Endodermal cell (in vitro differentiated cells): Measurements from ENCODE around the gene HMGXB4. TPM values are rescaled to one million over a fixed set of nuclear protein-coding genes. Genes with fewer than 3 reads are reported as not detected.

Experiments
- DNase-seq: peaks from one replicate; pipeline ENCODE4 v3.0.0-alpha.2; 2017
- H3K27ac ChIP-seq: 2 replicates; pipeline ENCODE4 v1.5.1; 2013; ENCODE audit warnings: mild to moderate bottlenecking, low read depth, low read length, moderate library complexity
- H3K27me3 ChIP-seq: 2 replicates; pipeline ENCODE4 v1.6.1; 2013; ENCODE audit warnings: mild to moderate bottlenecking, low read length, moderate library complexity; ENCODE audit not compliant: insufficient read depth, control insufficient read depth, poor library complexity, severe bottlenecking
- H3K36me3 ChIP-seq: 2 replicates; pipeline ENCODE4 v1.7.0; 2013; ENCODE audit warnings: mild to moderate bottlenecking, low read length, moderate library complexity; ENCODE audit not compliant: control insufficient read depth, insufficient read depth
- H3K4me1 ChIP-seq: one replicate; pipeline ENCODE4 v1.7.0; 2013; ENCODE audit warnings: low read length; ENCODE audit not compliant: control insufficient read depth, insufficient read depth
- H3K4me3 ChIP-seq: 2 replicates; pipeline ENCODE4 v1.5.1; 2013; ENCODE audit warnings: mild to moderate bottlenecking, low read length, moderate library complexity
- H3K9ac ChIP-seq: 2 replicates; pipeline ENCODE4 v1.6.1; 2013; ENCODE audit warnings: mild to moderate bottlenecking, low read length, moderate library complexity; ENCODE audit not compliant: poor library complexity, severe bottlenecking; ENCODE audit errors: extremely low read depth
- H3K9me3 ChIP-seq: 2 replicates; pipeline ENCODE4 v1.6.1; 2013; ENCODE audit warnings: mild to moderate bottlenecking, low read length, moderate library complexity; ENCODE audit not compliant: control insufficient read depth
- H3K27ac Mint-ChIP-seq: 2 replicates; pipeline ENCODE4 v1.8.0; 2020; ENCODE audit warnings: mixed read lengths
- H3K27me3 Mint-ChIP-seq: 2 replicates; pipeline ENCODE4 v1.8.0; 2021; ENCODE audit warnings: mild to moderate bottlenecking, mixed read lengths; ENCODE audit not compliant: insufficient read depth
- H3K36me3 Mint-ChIP-seq: 2 replicates; pipeline ENCODE4 v1.8.0; 2020; ENCODE audit warnings: low read depth, mixed read lengths
- H3K4me1 Mint-ChIP-seq: 2 replicates; pipeline ENCODE4 v1.8.0; 2020; ENCODE audit warnings: mixed read lengths
- H3K4me3 Mint-ChIP-seq: 2 replicates; pipeline ENCODE4 v1.8.0; 2020; ENCODE audit warnings: mild to moderate bottlenecking, moderate library complexity, mixed read lengths
- H3K9me3 Mint-ChIP-seq: 2 replicates; pipeline ENCODE4 v1.8.0; 2020; ENCODE audit warnings: mild to moderate bottlenecking, mixed read lengths
- CTCF ChIP-seq: fragments of 200-600 bp; sonication (generic); conservative IDR thresholded peaks from 2 replicates; pipeline ENCODE4 v1.5.0; 2021; ENCODE audit warnings: antibody characterized with exemption, mild to moderate bottlenecking
- WGBS, 2 experiments: methylation state at CpG; one replicate each; pipeline versions ENCODE4 v1.1.5 to v1.1.7; 2013; ENCODE audit warnings: missing lambda C conversion rate in 2 of 2, mixed read lengths in 1 of 2; ENCODE audit not compliant: insufficient coverage in 1 of 2, insufficient read length in 1 of 2; 5-methylcytosine and 5-hydroxymethylcytosine counted together
- total RNA-seq, 2 donors: library from RNA; stranded (reverse); fragmentation: NEBNext Ultra II Directional in 1 of 2; extraction: Animal tissue kit (Norgen Biotek cat#: 25700) in 1 of 2; gene quantifications; 2 replicates in 1 of 2; 3 replicates in 1 of 2; pipeline ENCODE4 v1.2.1, GENCODE V29; 2021

Gene HMGXB4
- total RNA-seq, 2 donors from 2014 or later, result 36.2 to 58.9 TPM

GRCh38 chr22:35296051-35296450 is 38.8 kb downstream of the HMGXB4 start:
- Mint-ChIP-seq H3K36me3 (peaks cover 38% of the 10 kb centered on the region), H3K4me3 (no peak overlapping the region), H3K4me1 (peaks cover 3% of the 10 kb centered on the region), H3K9me3 (no peaks in the 10 kb centered on the region), H3K27ac (no peak overlapping the region), H3K27me3 (no peaks in the 10 kb centered on the region)
- Histone ChIP-seq H3K4me1 (peaks cover 6% of the 10 kb centered on the region), H3K4me3 (no peak overlapping the region), H3K9me3 (no peaks in the 10 kb centered on the region), H3K9ac (no peak overlapping the region), H3K27ac (no peak overlapping the region), H3K36me3 (peaks cover 67% of the 10 kb centered on the region), H3K27me3 (no peaks in the 10 kb centered on the region)
- DNase-seq, result no peak
- TF ChIP-seq CTCF, result no peak

GRCh38 chr22:35299217-35299672 is 42.0 kb downstream of the HMGXB4 start:
- H3K27me3 ChIP-seq, result no peaks in the 10 kb centered on the region
- H3K27ac ChIP-seq, result peak overlapping the region; percentile 65
- DNase-seq, result no peak
- peak; percentile 21 for TF ChIP-seq CTCF
- Mint-ChIP-seq H3K27me3 (no peaks in the 10 kb centered on the region), H3K4me3 (peak overlapping the region; percentile 75), H3K9me3 (no peaks in the 10 kb centered on the region), H3K27ac (peak overlapping the region; percentile 98), H3K36me3 (peaks cover 27% of the 10 kb centered on the region), H3K4me1 (peaks cover 4% of the 10 kb centered on the region)
- H3K4me1 ChIP-seq, result peaks cover 6% of the 10 kb centered on the region
- H3K4me3 ChIP-seq, result peak overlapping the region; percentile 87
- WGBS, 2 experiments, result 41 to 72% methylated on average over 5 to 13 of the region's 13 CpGs
- no peak overlapping the region for H3K9ac ChIP-seq
- peaks cover 35% of the 10 kb centered on the region for H3K36me3 ChIP-seq
- no peaks in the 10 kb centered on the region for H3K9me3 ChIP-seq

GRCh38 chr22:35299673-35300499 is 42.6 kb downstream of the HMGXB4 start, which contains the start of gene TOM1:
Gene TOM1 (plus strand): TSS chr22:35299894. CDS start chr22:35299929, 35 bp downstream.
- Mint-ChIP-seq H3K4me3 (peak within 1 kb of the TSS; percentile 75), H3K27ac (peak within 1 kb of the TSS; percentile 98), H3K36me3 (peaks cover 25% of the 10 kb centered on the region), H3K4me1 (peaks cover 4% of the 10 kb centered on the region), H3K9me3 (no peaks in the 10 kb centered on the region), H3K27me3 (no peaks in the 10 kb centered on the region)
- Histone ChIP-seq H3K36me3 (peaks cover 30% of the 10 kb centered on the region), H3K9me3 (no peaks in the 10 kb centered on the region), H3K9ac (peak within 1 kb of the TSS; percentile 72), H3K4me3 (peak within 1 kb of the TSS; percentile 87), H3K27me3 (no peaks in the 10 kb centered on the region), H3K4me1 (peaks cover 6% of the 10 kb centered on the region), H3K27ac (peak within 1 kb of the TSS; percentile 65)
- WGBS, 2 experiments, result 0 to 1% methylated on average over 17 to 64 of the region's 64 CpGs
- peak; percentile 99 for DNase-seq
- TF ChIP-seq CTCF, result no peak
